HEK293T (cell line): ENCODE measurements around the gene ATR.
A peak's percentile ranks its signal among the peaks of the same experiment; 100 is the strongest.

Experiments
- CTCF ChIA-PET: fragments of 350-600 bp; formaldehyde crosslinking; extraction: SDS; loops from one replicate; lab custom pipeline; 2021; ENCODE audit warnings: antibody characterized with exemption, inconsistent platforms; lab: Yijun Ruan, JAX
- POLR2A ChIA-PET: fragments of 350-600 bp; formaldehyde crosslinking; extraction: SDS; loops from one replicate; lab custom pipeline; 2020; ENCODE audit warnings: antibody characterized with exemption, inconsistent platforms; lab: Yijun Ruan, JAX
- DNase-seq: peaks from one replicate; pipeline ENCODE4 v3.0.0; 2012; ENCODE audit warnings: mixed read lengths; ENCODE audit errors: extremely low spot score
- ARNT ChIP-seq: fragments of 450-650 bp; IDR thresholded peaks from 2 replicates; pipeline ENCODE4 v1.6.1; 2017; ENCODE audit warnings: mild to moderate bottlenecking
- BHLHE40 ChIP-seq: fragments of 450-650 bp; IDR thresholded peaks from 2 replicates; pipeline ENCODE4 v1.6.1; 2016; ENCODE audit warnings: mild to moderate bottlenecking, moderate library complexity, borderline replicate concordance
- CTBP1 ChIP-seq: fragments of 450-650 bp; IDR thresholded peaks from 2 replicates; pipeline ENCODE4 v1.6.1; 2016; ENCODE audit warnings: borderline replicate concordance
- ELF4 ChIP-seq: fragments of 450-650 bp; IDR thresholded peaks from 2 replicates; pipeline ENCODE4 v1.6.1; 2017; ENCODE audit warnings: antibody characterized with exemption
- FOXA1 ChIP-seq: fragments of 450-650 bp; IDR thresholded peaks from 2 replicates; pipeline ENCODE4 v1.6.1; 2016; ENCODE audit warnings: mild to moderate bottlenecking
- FOXK2 ChIP-seq: fragments of 450-650 bp; IDR thresholded peaks from 2 replicates; pipeline ENCODE4 v1.6.1; 2016; ENCODE audit warnings: mild to moderate bottlenecking
- FOXM1 ChIP-seq: fragments of 450-650 bp; IDR thresholded peaks from 2 replicates; pipeline ENCODE4 v1.6.1; 2017; ENCODE audit warnings: mild to moderate bottlenecking, borderline replicate concordance
- HDGF ChIP-seq: fragments of 450-650 bp; IDR thresholded peaks from 2 replicates; pipeline ENCODE4 v1.6.1; 2017; ENCODE audit warnings: antibody characterized with exemption, borderline replicate concordance
- L3MBTL2 ChIP-seq: fragments of 450-650 bp; conservative IDR thresholded peaks from 2 replicates; pipeline ENCODE4 v1.6.1; 2016; ENCODE audit warnings: mild to moderate bottlenecking
- LEF1 ChIP-seq: fragments of 450-650 bp; IDR thresholded peaks from 2 replicates; pipeline ENCODE4 v1.6.1; 2017; ENCODE audit warnings: mild to moderate bottlenecking, borderline replicate concordance
- NFRKB ChIP-seq: fragments of 450-650 bp; IDR thresholded peaks from 2 replicates; pipeline ENCODE4 v1.6.1; 2016; ENCODE audit warnings: mild to moderate bottlenecking, moderate library complexity
- SP1 ChIP-seq: fragments of 450-650 bp; IDR thresholded peaks from 2 replicates; pipeline ENCODE4 v1.6.1; 2017
- SUZ12 ChIP-seq: fragments of 450-650 bp; IDR thresholded peaks from 2 replicates; pipeline ENCODE4 v1.6.1; 2016; ENCODE audit warnings: mild to moderate bottlenecking
- TARDBP ChIP-seq: fragments of 450-650 bp; IDR thresholded peaks from 2 replicates; pipeline ENCODE4 v1.6.1; 2016
- TF ChIP-seq, protein P1 (sequence below): fragments of 450-650 bp; IDR thresholded peaks from 2 replicates; pipeline ENCODE4 v1.6.1; 2016

Gene ATR

DNA sequence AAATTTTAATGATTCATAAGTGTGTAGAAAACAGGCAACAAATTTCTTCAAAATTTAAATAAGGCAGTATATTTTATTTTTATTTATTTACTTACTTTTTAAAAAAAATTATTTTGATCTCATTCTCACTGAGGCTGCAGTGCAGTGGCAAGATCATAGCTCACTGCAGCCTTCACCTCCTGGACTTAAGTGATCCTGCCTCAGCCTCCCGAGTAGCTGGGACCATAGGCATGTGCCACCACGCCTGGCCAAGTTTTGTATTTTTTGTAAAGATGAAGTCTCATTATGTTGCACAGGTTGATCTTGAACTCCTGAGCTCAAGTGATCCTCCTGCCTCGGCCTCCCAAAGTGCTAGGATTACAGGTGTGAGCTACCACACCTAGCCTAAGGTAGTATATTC, 69.5 kb downstream of the ATR start:
- TF ChIP-seq NFRKB = no peak
- no peak for TF ChIP-seq ARNT

DNA sequence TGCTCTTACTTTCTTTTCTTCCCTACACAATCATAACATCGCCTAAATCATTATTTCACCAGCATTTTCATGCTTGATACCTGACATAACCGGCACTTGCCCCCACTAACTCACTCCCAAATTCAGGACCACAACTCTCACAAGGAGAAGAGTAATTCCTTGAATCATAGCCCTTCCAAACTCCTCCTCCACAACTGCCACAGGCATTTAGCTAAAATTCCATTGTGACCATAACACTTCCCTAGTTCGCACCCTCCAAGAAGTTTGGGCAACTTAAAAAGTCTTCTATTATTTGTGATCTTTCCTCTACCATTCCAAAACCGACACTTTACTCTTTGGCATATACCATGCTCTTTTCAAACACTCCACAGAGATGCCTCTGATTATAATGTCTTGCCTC, 71.3 kb downstream of the ATR start:
- CTCF ChIA-PET = no interaction called here
- no peak for DNase-seq
- POLR2A ChIA-PET = no interaction called here
- TF ChIP-seq HDGF (no peak), L3MBTL2 (no peak), ARNT (no peak), SUZ12 (no peak), CTBP1 (no peak), BHLHE40 (no peak), LEF1 (no peak)
- TF ChIP-seq, protein P1, sequence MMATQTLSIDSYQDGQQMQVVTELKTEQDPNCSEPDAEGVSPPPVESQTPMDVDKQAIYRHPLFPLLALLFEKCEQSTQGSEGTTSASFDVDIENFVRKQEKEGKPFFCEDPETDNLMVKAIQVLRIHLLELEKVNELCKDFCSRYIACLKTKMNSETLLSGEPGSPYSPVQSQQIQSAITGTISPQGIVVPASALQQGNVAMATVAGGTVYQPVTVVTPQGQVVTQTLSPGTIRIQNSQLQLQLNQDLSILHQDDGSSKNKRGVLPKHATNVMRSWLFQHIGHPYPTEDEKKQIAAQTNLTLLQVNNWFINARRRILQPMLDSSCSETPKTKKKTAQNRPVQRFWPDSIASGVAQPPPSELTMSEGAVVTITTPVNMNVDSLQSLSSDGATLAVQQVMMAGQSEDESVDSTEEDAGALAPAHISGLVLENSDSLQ = no peak

More for the DNA sequence above, 69.5 kb downstream of the ATR start:
- POLR2A ChIA-PET = no interaction called here
- CTCF ChIA-PET = interaction anchor here (0.6 to 0.7 kb wide), 3 partner anchors 36 to 615 kb away, joined by 3 to 4 read pairs (median 4); no protein-coding TSS in a partner anchor
- no peak for DNase-seq

DNA sequence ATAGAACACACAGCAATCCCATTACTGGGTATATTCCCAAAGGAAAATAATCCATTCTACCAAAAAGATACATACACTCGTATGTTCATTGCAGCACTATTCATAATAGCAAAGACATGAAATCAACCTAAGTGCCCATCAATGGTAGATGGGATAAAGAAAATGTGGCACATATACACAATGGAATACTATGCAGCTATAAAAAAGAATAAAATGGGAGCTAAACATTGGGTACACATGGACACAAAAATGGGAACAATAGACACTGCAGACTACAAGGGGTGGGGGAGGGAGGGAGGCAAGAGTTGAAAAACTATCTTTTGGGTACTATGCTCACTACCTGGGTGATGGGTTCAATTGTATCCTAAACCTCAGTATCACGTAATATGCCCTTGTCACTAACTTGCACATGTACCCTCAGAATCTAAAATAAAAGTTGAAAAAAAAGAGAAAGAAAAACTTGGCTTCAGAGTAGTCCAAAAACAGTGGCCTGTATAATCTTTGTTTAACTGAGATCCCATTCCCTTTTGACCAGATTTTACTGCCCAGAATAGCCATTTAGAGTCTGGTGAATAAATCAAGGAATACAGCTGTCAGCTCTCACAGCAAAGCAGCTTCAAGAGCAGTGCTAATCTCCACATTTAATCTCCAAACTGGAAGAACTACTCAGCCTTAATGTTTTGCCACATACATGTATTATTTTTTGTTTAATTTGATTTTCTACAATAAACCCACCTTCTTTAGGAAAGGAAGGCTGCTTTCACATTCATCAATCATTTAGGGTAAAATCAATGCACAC, 76.1 kb downstream of the ATR start:
- TF ChIP-seq FOXA1 = no peak
- TF ChIP-seq HDGF = no peak
- TF ChIP-seq FOXM1 = no peak
- no peak for TF ChIP-seq L3MBTL2
- TF ChIP-seq, protein P1 = peak; percentile 64; the same call in 1 of the 2 replicates
- TF ChIP-seq SUZ12 = no peak
- no peak for TF ChIP-seq NFRKB
- ChIA-PET POLR2A (no interaction called here), CTCF (no interaction called here)
- no peak for DNase-seq

DNA sequence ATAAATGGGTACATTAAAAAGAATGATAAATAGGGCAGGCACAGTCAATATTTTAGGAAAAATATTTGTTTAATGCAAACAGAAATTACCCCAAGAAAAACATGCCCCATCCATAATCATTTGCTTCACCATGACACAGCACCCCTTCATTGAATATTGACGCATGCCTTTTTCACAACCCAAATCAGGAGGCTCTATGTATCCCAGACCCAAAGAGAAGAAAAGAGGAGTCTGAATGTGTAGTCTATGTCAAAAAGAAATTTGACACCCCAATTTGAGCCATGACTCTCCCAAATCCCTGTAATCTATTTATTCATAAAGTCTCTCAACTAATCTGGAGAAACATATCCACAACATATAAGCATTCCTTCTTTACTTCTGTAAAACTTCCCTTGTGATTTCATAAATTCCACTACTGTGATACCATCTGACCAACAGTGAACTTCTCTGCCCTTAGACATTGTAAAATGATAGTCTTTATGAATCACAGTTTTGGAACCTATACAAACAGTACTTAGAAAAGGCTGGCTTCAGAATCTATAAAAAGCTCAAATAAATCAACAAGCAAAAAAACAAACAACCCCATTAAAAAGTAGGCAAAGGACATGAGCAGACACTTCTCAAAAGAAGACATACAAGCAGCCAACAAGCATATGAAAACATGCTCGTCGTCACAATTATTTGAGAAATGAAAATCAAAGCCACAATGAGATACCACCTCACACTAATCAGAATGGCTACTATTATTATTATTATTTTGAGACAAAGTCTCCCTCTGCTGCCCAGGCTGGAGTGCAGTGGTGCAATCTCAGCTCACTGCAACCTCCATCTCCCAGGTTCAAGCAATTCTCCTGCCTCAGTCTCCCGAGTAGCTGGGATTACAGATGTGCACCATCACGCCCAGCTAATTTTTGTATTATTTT, 77.3 kb downstream of the ATR start:
- CTCF ChIA-PET = no interaction called here
- POLR2A ChIA-PET = no interaction called here
- no peak for DNase-seq
- TF ChIP-seq ELF4 (no peak), BHLHE40 (no peak)
- TF ChIP-seq, protein P1 = peak; percentile 25; the same call in 1 of the 2 replicates

DNA sequence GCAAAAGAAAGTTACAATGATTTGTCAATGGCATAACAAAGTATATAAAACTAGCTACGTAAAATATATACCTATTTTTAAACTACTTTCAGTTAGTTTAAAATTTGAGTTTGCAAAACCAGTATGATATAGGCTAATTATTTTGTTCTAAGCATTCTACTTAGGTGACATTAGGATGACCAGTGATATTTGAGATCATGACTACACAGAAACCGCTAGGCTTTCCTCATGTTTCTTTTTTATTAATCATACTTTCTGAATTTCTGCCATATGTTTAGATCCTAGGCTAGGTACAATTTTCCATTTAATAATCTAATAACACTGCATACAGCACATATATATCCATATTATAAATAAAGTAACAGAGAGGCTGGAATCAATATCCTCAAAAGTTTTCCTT, 78.3 kb downstream of the ATR start:
- ChIA-PET CTCF (no interaction called here), POLR2A (no interaction called here)
- TF ChIP-seq SP1 (no peak), FOXK2 (no peak)
- no peak for DNase-seq

DNA sequence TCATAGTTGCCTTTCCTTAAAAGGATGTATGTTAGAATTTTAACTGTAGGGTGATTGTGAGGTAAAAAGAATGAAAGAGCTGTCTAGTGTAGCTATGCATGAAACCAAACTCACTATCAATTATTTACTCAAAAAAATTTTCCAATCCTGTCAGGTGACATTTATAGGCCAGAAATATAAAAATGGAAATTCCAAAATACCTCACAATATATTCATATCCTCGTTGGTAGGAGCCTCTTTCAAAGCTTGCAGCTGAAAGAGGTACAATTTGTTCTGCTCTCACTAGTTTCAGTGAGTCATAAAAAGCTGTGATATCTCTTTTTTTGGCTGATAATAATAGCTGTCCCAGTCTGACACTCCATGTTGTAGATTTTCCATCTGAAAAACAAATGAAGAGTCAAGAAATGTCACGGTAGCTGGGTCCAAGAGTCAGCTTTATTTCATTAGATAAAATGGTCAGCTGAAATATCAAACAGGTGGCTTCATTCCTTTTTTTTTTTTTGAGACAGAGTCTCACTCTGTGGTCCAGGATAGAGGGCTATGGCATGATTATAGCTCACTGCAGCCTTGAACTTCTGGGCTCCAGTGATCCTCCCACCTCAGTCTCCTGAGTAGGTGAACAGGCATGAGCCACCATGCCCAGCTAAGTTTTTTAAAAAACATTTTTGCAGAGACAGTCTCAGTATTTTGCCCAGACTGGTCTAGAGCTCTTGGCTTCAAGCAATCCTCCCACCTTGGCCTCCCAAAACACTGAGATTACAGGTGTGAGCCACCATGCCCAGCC, 79.9 kb downstream of the ATR start:
- no peak for DNase-seq
- TF ChIP-seq TARDBP (no peak), ARNT (no peak), SP1 (no peak), ELF4 (no peak), SUZ12 (no peak), FOXA1 (no peak), L3MBTL2 (no peak), LEF1 (no peak), CTBP1 (no peak), HDGF (no peak), NFRKB (no peak)
- TF ChIP-seq, protein P1 = no peak
- POLR2A ChIA-PET = no interaction called here
- CTCF ChIA-PET = interaction anchor here (0.5 kb wide), 1 partner anchor 351 kb away, joined by 5 read pairs; no protein-coding TSS in a partner anchor
